HTR-8/SVneo (cell line): ENCODE data around the gene STN1.

ENCODE experiments used
- DNase-seq: peaks from one replicate; pipeline ENCODE4 v3.0.0; 2011; ENCODE audit warnings: low spot score, mixed read lengths; ENCODE audit not compliant: insufficient read length
- FAIRE-seq: peaks from 2 replicates; lab custom pipeline; 2011; peaks lifted over from hg19 to GRCh38; lab: Jason Lieb, UNC

STN1 gene, protein sequence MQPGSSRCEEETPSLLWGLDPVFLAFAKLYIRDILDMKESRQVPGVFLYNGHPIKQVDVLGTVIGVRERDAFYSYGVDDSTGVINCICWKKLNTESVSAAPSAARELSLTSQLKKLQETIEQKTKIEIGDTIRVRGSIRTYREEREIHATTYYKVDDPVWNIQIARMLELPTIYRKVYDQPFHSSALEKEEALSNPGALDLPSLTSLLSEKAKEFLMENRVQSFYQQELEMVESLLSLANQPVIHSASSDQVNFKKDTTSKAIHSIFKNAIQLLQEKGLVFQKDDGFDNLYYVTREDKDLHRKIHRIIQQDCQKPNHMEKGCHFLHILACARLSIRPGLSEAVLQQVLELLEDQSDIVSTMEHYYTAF

DNA sequence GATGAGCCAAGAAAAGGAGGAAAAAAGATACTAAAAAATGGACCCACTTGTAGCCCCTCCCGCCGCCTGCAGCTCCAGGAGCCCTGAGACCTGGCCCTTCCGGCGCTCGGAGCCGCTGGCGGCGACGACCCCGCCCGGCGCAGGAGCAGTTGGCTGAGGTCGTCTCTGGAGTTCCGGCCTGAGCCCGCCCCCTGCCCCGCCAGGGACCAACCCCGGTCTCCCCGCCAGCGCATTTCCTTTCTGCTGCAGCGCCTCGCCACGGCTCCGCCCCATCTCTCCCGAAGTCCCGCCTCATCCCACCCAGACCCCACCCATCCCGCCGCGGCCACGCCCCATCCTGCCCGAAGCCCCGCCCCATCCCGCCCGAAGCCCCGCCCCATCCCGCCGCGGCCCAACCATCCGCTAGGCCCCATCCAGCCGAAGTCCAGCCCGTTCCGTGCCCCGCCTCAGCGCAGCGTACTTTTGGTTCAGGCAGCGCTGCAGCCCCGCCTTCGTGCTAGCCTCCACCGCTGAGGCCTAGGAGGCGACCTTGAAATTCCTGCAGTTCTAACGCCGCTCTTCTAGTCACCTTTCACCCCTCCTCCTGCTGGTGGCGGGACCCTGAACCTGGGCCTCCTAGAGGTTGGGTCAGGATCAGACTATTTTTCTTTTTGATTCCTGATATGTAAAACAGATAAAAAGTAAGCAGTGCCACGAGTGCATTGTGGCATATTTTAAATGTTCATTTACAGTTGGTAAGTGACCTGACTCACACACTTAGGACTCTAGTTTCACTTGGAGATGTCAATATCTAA is at the start of gene STN1:
Gene STN1, minus strand, starts transcription at position 132 of the 794 bp plus-strand sequence. CDS start 590 bp downstream, outside the sequence.
- DNase-seq (peak; percentile 95), FAIRE-seq (peak; percentile 81)

GRCh38 chr10:103967448-103968071 is 49.6 kb upstream of the STN1 start:
- DNase-seq = peak; percentile 33
- FAIRE-seq = no peak

DNA sequence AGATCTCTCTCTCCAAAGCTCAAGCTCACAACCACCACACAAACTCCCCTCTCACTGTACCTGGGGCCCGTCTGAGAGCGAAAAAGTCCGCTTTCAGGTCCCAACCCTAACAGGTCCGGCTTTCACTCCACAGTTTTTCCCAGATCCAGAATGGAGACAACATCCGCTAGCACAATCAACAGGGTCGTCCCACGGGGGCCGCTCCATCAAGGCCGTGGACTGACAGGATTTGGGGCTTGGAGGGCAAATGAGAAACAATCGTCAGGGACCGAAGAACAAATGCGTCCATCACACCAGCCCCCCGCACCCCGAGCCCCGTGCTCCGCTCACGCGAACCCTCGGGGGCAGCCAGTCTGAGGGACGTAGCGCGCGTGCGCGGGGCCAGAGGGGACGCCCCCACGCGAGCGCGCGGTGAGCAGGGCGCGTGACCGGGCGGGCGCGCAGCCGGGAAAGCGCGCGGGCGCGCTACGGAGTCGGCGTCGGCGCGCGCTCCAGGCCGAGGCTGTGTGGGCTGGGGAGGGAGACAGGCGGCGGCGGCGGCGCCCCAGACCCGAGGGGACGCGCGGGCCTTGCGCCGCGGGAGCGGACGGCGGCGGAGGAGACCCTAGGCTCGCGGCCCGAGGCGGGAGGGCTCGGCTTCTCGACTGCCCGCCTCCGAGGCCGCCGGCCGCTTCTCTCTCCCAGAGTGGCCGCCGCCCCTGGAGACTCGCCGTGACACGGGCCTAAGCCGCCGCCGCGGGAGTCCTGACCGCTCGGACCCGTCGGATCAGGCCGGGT is 48.9 kb upstream of the STN1 start, which contains the start of gene SLK:
Gene SLK, plus strand, starts transcription at position 470 of the 777 bp plus-strand sequence. CDS start 606 bp downstream, outside the sequence.
- FAIRE-seq = peak; percentile 98
- peak; percentile 84 for DNase-seq

DNA sequence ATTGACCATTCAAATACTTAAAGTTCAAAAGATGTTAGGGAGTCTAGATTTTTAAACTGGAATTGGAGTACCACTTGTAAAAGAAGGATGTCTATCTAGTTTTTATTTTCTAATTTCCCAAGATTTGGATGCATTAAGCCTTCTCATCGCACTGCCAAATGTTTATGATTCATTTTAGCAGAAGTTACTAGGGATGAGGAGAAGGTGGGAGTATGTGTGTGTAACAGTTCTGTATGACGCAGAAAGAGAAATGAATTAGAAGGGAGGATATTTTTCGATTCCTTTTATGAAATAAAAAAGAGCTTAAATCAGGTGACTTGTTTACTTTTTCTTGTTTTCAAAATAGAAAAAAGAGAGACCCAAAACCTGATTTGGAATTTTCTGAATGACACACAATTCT is 42.1 kb upstream of the STN1 start:
- no peak for FAIRE-seq
- no peak for DNase-seq

DNA sequence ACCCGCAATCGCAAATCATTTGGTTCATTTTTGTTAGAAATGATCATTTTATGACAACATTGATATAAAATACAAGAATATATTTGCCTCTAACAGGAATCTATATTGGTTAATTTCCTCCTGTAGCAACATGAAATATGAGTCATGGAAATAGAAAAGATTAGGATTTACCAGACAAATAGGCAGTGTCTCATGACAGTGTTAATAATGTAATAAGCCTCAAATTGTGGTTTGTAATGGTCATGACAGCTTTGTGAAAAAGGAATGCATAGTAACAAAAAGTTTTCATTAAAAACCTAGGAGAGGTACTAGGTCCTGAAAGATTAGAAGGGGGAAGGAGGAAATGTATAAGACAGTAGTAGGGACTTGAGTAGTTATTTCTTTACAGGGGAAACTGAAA is 41.0 kb upstream of the STN1 start:
- FAIRE-seq = no peak
- DNase-seq = no peak

GRCh38 chr10:103954543-103954942 is 36.6 kb upstream of the STN1 start:
- FAIRE-seq (no peak), DNase-seq (no peak)

- FAIRE-seq = no peak
Measured at GRCh38 chr10:103951942-103952341, 34.0 kb upstream of the STN1 start.

DNA sequence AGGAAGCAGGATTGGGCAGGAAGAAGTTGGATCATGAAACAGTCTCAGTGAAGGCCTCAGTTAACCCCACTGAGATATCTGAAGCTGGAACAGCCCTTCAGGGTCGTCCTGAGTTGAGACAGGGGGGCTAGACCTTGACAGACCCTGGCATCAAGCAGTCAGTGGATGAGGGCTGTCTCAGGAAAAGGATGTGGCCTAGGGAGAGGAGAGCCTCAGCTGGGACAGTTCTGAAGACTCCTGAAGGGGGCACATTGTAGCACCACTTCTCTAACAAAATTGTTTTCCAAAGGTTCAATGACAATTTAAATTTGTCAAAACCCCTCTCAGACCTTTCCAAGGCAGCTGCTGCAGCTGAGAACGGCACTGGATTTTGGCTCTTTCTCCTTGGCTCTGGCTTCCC is 33.2 kb upstream of the STN1 start:
- FAIRE-seq (no peak), DNase-seq (no peak)

More at GRCh38 chr10:103951942-103952341, 34.0 kb upstream of the STN1 start:
- DNase-seq = no peak

GRCh38 chr10:103949728-103950127 is 31.7 kb upstream of the STN1 start:
- DNase-seq (no peak), FAIRE-seq (no peak)

- FAIRE-seq (no peak), DNase-seq (no peak)
Measured at GRCh38 chr10:103947799-103948516, 30.0 kb upstream of the STN1 start.

DNA sequence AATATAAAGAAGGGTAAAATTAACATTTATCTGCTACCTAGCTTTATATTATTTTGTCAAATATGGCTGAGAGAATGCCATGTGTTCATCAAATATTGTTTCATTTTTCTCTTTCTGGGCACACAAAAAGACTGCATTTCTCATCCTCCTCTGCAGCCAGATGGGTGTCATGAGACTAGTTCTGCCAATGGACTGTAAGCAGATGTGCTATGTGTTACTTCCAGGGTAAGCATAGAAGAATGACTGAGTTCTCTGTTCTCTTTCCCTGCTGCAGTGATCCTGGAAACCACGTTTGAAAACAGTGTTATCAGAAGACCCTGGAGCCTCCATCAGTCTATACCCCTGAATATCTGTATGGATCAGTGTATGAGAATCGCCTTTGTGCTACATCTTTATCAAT is 24.9 kb upstream of the STN1 start:
- no peak for FAIRE-seq
- DNase-seq = no peak

GRCh38 chr10:103941801-103942200 is 23.8 kb upstream of the STN1 start:
- FAIRE-seq = no peak

GRCh38 chr10:103939522-103939921 is 21.5 kb upstream of the STN1 start:
- DNase-seq (no peak), FAIRE-seq (no peak)

More at GRCh38 chr10:103941801-103942200, 23.8 kb upstream of the STN1 start:
- no peak for DNase-seq

DNA sequence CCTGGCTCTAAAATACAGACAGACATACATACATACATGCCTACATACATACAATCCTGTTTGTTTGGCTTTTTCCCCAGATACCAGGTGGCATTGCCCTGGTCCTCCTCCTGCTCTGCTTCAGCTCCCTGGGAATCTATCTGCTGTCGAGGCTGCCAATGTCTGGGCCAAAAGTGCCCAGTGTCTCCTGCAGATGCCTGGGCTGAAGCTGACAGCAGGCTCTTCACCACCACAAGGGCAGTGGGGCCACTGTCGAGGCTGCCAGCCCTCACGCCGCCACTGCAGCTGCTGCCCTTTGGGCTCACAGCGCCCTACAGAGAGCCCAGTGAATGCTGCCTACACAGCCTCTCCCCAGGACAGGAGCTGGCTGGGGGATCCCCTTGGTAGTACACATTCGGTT is 18.0 kb upstream of the STN1 start:
- DNase-seq (no peak), FAIRE-seq (no peak)

DNA sequence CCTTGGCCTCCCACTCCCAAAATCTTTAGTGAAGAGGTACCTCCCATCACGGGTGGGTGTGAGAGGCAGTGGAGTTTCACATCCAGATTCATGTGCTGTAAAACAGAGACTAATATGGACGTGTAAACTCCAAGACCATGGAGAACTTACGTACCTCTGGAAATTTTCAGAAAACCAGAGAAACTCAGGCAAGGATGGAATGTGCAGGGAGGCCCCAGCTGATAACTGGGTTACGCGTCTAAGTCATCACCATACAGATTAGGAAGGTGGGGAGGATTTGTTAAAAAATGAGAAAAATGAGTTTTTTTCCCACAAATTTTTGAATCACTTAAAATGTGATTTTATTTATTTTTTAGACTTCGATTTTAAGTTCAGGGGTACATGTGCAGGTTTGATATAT is 16.3 kb upstream of the STN1 start:
- FAIRE-seq (no peak), DNase-seq (no peak)

DNA sequence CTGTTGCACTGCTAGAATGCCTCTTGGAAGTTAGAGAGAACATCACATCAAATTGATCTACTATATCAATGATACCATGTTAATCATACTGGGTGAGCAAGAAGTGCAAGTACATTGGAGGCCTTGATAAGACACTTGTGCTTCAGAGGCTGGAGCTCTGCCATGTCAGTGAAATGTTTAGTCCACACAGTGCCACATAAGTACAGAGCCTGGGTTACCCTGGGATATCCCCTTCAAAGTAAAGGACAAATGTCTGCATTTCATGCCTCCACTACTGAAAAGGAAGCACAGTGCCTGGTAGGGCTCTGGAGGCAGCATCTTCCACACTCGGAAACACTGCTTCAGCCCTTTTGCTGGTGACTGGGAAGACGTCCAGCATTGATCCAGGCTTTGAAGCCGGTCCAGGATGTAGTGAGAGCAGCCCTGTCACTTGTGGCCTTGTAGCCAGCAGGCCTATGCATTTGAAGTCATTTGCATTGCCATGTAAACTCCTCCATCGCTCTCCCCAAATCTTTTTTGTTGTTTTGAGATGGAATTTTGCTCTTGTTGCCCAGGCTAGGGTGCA is 15.7 kb upstream of the STN1 start:
- FAIRE-seq = no peak

DNA sequence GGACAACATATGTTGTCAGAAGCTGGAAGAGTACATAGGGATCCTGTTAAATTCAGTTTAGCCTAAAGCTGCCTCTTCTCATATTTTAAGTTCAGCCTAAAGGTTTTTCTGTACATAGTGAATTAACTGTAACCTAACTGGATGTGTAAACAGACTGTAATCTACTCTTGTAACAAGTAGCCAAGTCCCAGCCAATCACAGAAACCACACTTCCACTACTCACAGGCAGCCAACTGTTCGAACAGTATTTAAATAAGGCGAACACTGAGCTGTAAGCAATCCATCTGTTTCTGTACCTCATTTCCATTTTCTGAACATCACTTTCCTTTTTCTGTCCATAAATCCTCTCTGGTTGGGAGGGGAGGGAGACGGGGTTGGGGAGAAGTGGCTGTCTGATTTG is 15.0 kb upstream of the STN1 start:
- FAIRE-seq = no peak
- no peak for DNase-seq

More for the DNA sequence above, 15.7 kb upstream of the STN1 start:
- no peak for DNase-seq

DNA sequence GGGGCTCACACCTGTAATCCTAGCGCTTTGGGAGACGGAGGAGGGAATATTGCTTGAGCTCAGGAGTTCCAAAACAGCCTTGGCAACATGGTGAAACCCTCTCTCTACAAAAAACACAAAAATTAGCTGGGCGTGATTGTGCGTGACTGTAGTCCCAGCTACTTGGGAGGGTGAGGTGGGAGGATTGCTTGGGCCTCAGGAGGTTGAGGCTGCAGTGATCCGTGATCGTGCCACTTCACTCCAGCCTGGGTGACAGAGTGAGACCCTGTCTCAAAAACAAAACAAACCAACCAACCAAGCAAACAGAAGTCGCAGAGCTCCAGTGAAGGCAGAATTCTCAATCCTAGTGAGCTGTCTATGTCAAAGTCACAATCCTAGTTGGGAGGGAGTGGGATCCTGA is 14.3 kb upstream of the STN1 start:
- no peak for FAIRE-seq
- no peak for DNase-seq

GRCh38 chr10:103931603-103932002 is 13.6 kb upstream of the STN1 start:
- no peak for DNase-seq
- no peak for FAIRE-seq
